ENCODE results near the gene BCL2L14.

The BCL2L14 gene

GRCh38 chr12:12070674-12071656 lies at the start of gene BCL2L14:
Gene BCL2L14 (plus strand): TSS chr12:12070939. CDS start chr12:12079306, 8,367 bp downstream.
- DNase-seq: peak; percentile 67 to 70

GRCh38 chr12:12022306-12022936 lies 48.3 kb upstream of the BCL2L14 start:
- DNase-seq: peak; percentile 53 to 57

- DNase-seq: no peak
These were observed 47.3 kb upstream of the BCL2L14 start for GRCh38 chr12:12023456-12023855.

- DNase-seq: peak in 1 of 2 donors; percentile 37
These were observed 45.6 kb upstream of the BCL2L14 start for GRCh38 chr12:12024911-12025682.

- no peak for DNase-seq
These were observed 44.8 kb upstream of the BCL2L14 start for GRCh38 chr12:12025799-12026386.

GRCh38 chr12:12028668-12029402 lies 41.9 kb upstream of the BCL2L14 start:
- DNase-seq: no peak

GRCh38 chr12:12029653-12030052 lies 41.1 kb upstream of the BCL2L14 start:
- no peak for DNase-seq

GRCh38 chr12:12032260-12032791 lies 38.4 kb upstream of the BCL2L14 start:
- DNase-seq: peak in 1 of 2 donors; percentile 32

- peak; percentile 75 to 79 for DNase-seq
These were observed 37.6 kb upstream of the BCL2L14 start for GRCh38 chr12:12032851-12033797.

GRCh38 chr12:12033824-12034223 lies 36.9 kb upstream of the BCL2L14 start:
- no peak for DNase-seq

- DNase-seq: no peak
These were observed 36.4 kb upstream of the BCL2L14 start for GRCh38 chr12:12034344-12034743.

- no peak for DNase-seq
These were observed 35.5 kb upstream of the BCL2L14 start for GRCh38 chr12:12035229-12035628.

GRCh38 chr12:12036901-12037300 lies 33.8 kb upstream of the BCL2L14 start:
- DNase-seq: no peak

- no peak for DNase-seq
These were observed 30.8 kb upstream of the BCL2L14 start for GRCh38 chr12:12039897-12040296.

GRCh38 chr12:12046401-12046800 lies 24.3 kb upstream of the BCL2L14 start:
- DNase-seq: no peak

GRCh38 chr12:12047682-12048081 lies 23.1 kb upstream of the BCL2L14 start:
- DNase-seq: no peak

GRCh38 chr12:12048266-12048665 lies 22.5 kb upstream of the BCL2L14 start:
- DNase-seq: no peak

GRCh38 chr12:12048714-12049113 lies 22.0 kb upstream of the BCL2L14 start:
- DNase-seq: no peak

GRCh38 chr12:12051668-12052067 lies 19.1 kb upstream of the BCL2L14 start:
- DNase-seq: no peak

GRCh38 chr12:12054993-12055392 lies 15.7 kb upstream of the BCL2L14 start:
- DNase-seq: no peak

GRCh38 chr12:12056951-12057350 lies 13.8 kb upstream of the BCL2L14 start:
- no peak for DNase-seq
